ENCODE results near the gene TMEM220.

GRCh38 chr17:10754109-10754508 is 24.3 kb upstream of the TMEM220 start:
- TF ChIP-seq CTCF (IDR thresholded peaks at IDR 0.05): peak in 5 of 6 experiments; percentile 22 to 49 (median 35)
- no peak for TF ChIP-seq POLR2A (IDR thresholded peaks at IDR 0.05)

Measured in esophagus squamous epithelium (tissue), 4 donors.